IMR-90 (cell line): ENCODE results near the gene KRT8. TPM values are rescaled to one million over a fixed set of nuclear protein-coding genes. Genes with fewer than 3 reads are reported as not detected.

Experiments
- ATAC-seq: fragments of 200-7000 bp; cut with Tn5 transposase; 2 replicates; pipeline ENCODE4 v1.9.1; 2020; ENCODE audit warnings: low read depth, mild to moderate bottlenecking, moderate library complexity
- BruUV-seq: library from RNA; stranded (reverse); fragments of 400-500 nt; replicated peaks from 2 replicates; lab custom pipeline; 2021; lab: Mats Ljungman, UMichigan
- CTCF ChIA-PET: fragments of 300-600 bp; formaldehyde crosslinking; extraction: SDS; loops from one replicate; lab custom pipeline; 2021; ENCODE audit warnings: antibody characterized with exemption; lab: Yijun Ruan, JAX
- POLR2A ChIA-PET: fragments of 300-600 bp; sonication (Branson Sonifier 250); formaldehyde crosslinking; loops from one replicate; lab custom pipeline; 2022; ENCODE audit warnings: antibody characterized with exemption; ENCODE audit not compliant: unreplicated experiment; lab: Charles Lee
- DNase-seq: peaks from one replicate; pipeline ENCODE4 v3.0.0; 2013
- H2AFZ ChIP-seq: replicated peaks from 2 replicates; pipeline ENCODE3; 2013; ENCODE audit warnings: low read length, mild to moderate bottlenecking; ENCODE audit not compliant: poor library complexity
- H2AK5ac ChIP-seq: 2 replicates; pipeline ENCODE4 v1.6.1; 2013; ENCODE audit warnings: low read depth, low read length, inconsistent platforms
- H2AK9ac ChIP-seq: replicated peaks from 2 replicates; pipeline ENCODE3; 2013; ENCODE audit warnings: mild to moderate bottlenecking, low read depth, low read length, moderate library complexity; ENCODE audit not compliant: poor library complexity
- H2BK120ac ChIP-seq: 2 replicates; pipeline ENCODE4 v1.6.1; 2013; ENCODE audit warnings: low read depth, low read length, inconsistent platforms
- H2BK15ac ChIP-seq: 3 replicates; pipeline ENCODE4 v1.6.1; 2013; ENCODE audit warnings: low read depth, low read length, inconsistent platforms
- H2BK20ac ChIP-seq: 2 replicates; pipeline ENCODE4 v1.6.1; 2013; ENCODE audit warnings: low read depth, mild to moderate bottlenecking, inconsistent platforms, low read length, moderate library complexity
- H2BK5ac ChIP-seq: 2 replicates; pipeline ENCODE4 v1.6.1; 2013; ENCODE audit warnings: mild to moderate bottlenecking, low read depth, low read length, inconsistent platforms; ENCODE audit not compliant: poor library complexity, severe bottlenecking
- H3K14ac ChIP-seq: replicated peaks from 2 replicates; pipeline ENCODE4 v1.6.1; 2013; ENCODE audit warnings: low read depth, low read length, inconsistent platforms
- H3K18ac ChIP-seq: 2 replicates; pipeline ENCODE4 v1.6.1; 2013; ENCODE audit warnings: low read depth, low read length, control low read depth
- H3K23ac ChIP-seq: 2 replicates; pipeline ENCODE4 v1.6.1; 2013; ENCODE audit warnings: low read depth, low read length, inconsistent platforms
- H3K27ac ChIP-seq: 2 replicates; pipeline ENCODE4 v1.5.1; 2013; ENCODE audit warnings: mild to moderate bottlenecking, control low read depth, low read length; ENCODE audit not compliant: insufficient read depth
- H3K27me3 ChIP-seq: 2 replicates; pipeline ENCODE4 v1.6.1; 2013; ENCODE audit warnings: low read length; ENCODE audit not compliant: control insufficient read depth, insufficient read depth
- H3K36me3 ChIP-seq: 2 replicates; pipeline ENCODE4 v1.6.1; 2013; ENCODE audit warnings: low read length, mixed read lengths; ENCODE audit not compliant: control insufficient read depth, insufficient read depth
- H3K4ac ChIP-seq: 2 replicates; pipeline ENCODE4 v1.6.1; 2013; ENCODE audit warnings: low read depth, low read length, inconsistent platforms
- H3K4me1 ChIP-seq: 2 replicates; pipeline ENCODE4 v1.6.1; 2013; ENCODE audit warnings: low read length, mixed read lengths; ENCODE audit not compliant: control insufficient read depth, insufficient read depth
- H3K4me2 ChIP-seq: 2 replicates; pipeline ENCODE4 v1.6.1; 2013; ENCODE audit warnings: low read depth, mild to moderate bottlenecking, control low read depth, low read length, moderate library complexity
- H3K4me3 ChIP-seq: 2 replicates; pipeline ENCODE4 v1.5.1; 2013; ENCODE audit warnings: low read depth, mild to moderate bottlenecking, control low read depth, low read length, moderate library complexity; ENCODE audit not compliant: insufficient read depth
- H3K56ac ChIP-seq: 2 replicates; pipeline ENCODE4 v1.6.1; 2013; ENCODE audit warnings: low read length, inconsistent platforms; ENCODE audit not compliant: insufficient read depth; ENCODE audit errors: extremely low read depth
- H3K79me1 ChIP-seq, 2 experiments: 2 replicates each; pipeline ENCODE4 v1.6.1; 2013; ENCODE audit warnings: low read length in 2 of 2, inconsistent platforms in 1 of 2, low read depth in 1 of 2
- H3K9ac ChIP-seq: 2 replicates; pipeline ENCODE4 v1.6.1; 2013; ENCODE audit warnings: low read depth, low read length, control low read depth
- H3K9me1 ChIP-seq: 2 replicates; pipeline ENCODE4 v1.6.1; 2013; ENCODE audit warnings: low read length, inconsistent platforms; ENCODE audit not compliant: insufficient read depth
- H3K9me3 ChIP-seq: 2 replicates; pipeline ENCODE4 v1.6.1; 2013; ENCODE audit warnings: low read length; ENCODE audit not compliant: control insufficient read depth, insufficient read depth
- H4K20me1 ChIP-seq: 2 replicates; pipeline ENCODE4 v1.6.1; 2013; ENCODE audit warnings: low read length, inconsistent platforms; ENCODE audit not compliant: insufficient read depth
- H4K5ac ChIP-seq: 2 replicates; pipeline ENCODE4 v1.6.1; 2013; ENCODE audit warnings: mild to moderate bottlenecking, low read depth, low read length, control low read depth
- H4K8ac ChIP-seq, 2 experiments: 2 replicates each; pipeline ENCODE4 v1.6.1; 2013; ENCODE audit warnings: low read depth in 2 of 2, low read length in 2 of 2, control low read depth in 1 of 2, inconsistent platforms in 1 of 2
- H4K91ac ChIP-seq: 2 replicates; pipeline ENCODE4 v1.6.1; 2013; ENCODE audit warnings: low read depth, low read length, inconsistent platforms; ENCODE audit not compliant: insufficient read depth
- MAZ ChIP-seq: IDR thresholded peaks from 2 replicates; pipeline ENCODE4 v1.6.1; 2012; ENCODE audit warnings: low read depth, mild to moderate bottlenecking, low read length, improper control_type of control experiment, moderate library complexity, borderline replicate concordance
- RFX5 ChIP-seq: IDR thresholded peaks from 2 replicates; pipeline ENCODE4 v1.8.0; 2012; ENCODE audit warnings: low read depth, mild to moderate bottlenecking, low read length, moderate library complexity
- SMC3 ChIP-seq: fragments of 150-350 bp; IDR thresholded peaks from 2 replicates; pipeline ENCODE4 v1.6.1; 2016; ENCODE audit warnings: low read depth, mild to moderate bottlenecking, antibody characterized with exemption, low read length, moderate library complexity
- WGBS, 2 experiments: methylation state at CpG; one replicate each; pipeline versions ENCODE4 v1.1.5 to v1.1.7; 2013; ENCODE audit warnings: missing lambda C conversion rate in 2 of 2; ENCODE audit not compliant: insufficient read length in 1 of 2; ENCODE audit errors: extremely low coverage in 2 of 2; 5-methylcytosine and 5-hydroxymethylcytosine counted together
- dilution Hi-C: fragments of 300-500 bp; cut with HindIII; formaldehyde crosslinking; loops from one replicate; pipeline ENCODE4 v1.14.3; 2018; ENCODE audit warnings: low sequenced_read_pairs; ENCODE audit not compliant: unreplicated experiment
- in situ Hi-C: fragments of 300-500 bp; cut with MboI; formaldehyde crosslinking; loops from 3 replicates; pipeline ENCODE4 v1.14.3; 2019; ENCODE audit warnings: low sequenced_read_pairs, inconsistent platforms, mixed read lengths
- intact Hi-C: fragments of 100-400 bp; cut with micrococcal nuclease; formaldehyde crosslinking; loops from 2 replicates; pipeline ENCODE4 v1.10.0; 2022
- polyA plus RNA-seq, 3 experiments: library from polyadenylated mRNA; depleted of rRNA; stranded (reverse); fragments of >200 nt; gene quantifications; 2 replicates each; pipeline ENCODE4 v1.2.3, GENCODE V29; 2012; ENCODE audit warnings: low replicate concordance in 1 of 3
- total RNA-seq: library from RNA; depleted of rRNA; stranded (reverse); fragments of >200 nt; gene quantifications from 2 replicates; pipeline ENCODE4 v1.2.3, GENCODE V29; 2012

KRT8 gene
- total and polyA plus RNA-seq, 2 of the 4 experiments (the other 2 are of a cell fraction), result 10.9 to 39.3 TPM

- Histone ChIP-seq H2AK5ac (no peak overlapping the region), H3K9me3 (no peaks in the 10 kb centered on the region)
- POLR2A ChIA-PET, result no interaction called here
Observed at GRCh38 chr12:52910248-52910883, 5.5 kb upstream of the KRT8 start.

More at GRCh38 chr12:52910248-52910883, 5.5 kb upstream of the KRT8 start:
- in situ Hi-C loops, result no loop called here
- peaks cover 7% of the 10 kb centered on the region for H3K4me1 ChIP-seq
- H3K9me1 ChIP-seq, result peaks cover 3% of the 10 kb centered on the region
- H3K4me2 ChIP-seq, result no peak overlapping the region
- H4K20me1 ChIP-seq, result no peaks in the 10 kb centered on the region
- H3K56ac ChIP-seq, result no peak overlapping the region
- H3K4me3 ChIP-seq, result no peak overlapping the region
- H3K14ac ChIP-seq, result no peak overlapping the region
- no peak overlapping the region for H3K9ac ChIP-seq
- no peak overlapping the region for H3K18ac ChIP-seq
- H2AFZ ChIP-seq, result peak overlapping the region; percentile 56
- intact Hi-C loops, result no loop called here
- no peak overlapping the region for H2AK9ac ChIP-seq
- no peak overlapping the region; the same call in 1 of the 2 replicates for H4K91ac ChIP-seq
- no peak overlapping the region for H3K23ac ChIP-seq
- H2BK15ac ChIP-seq, result no peak overlapping the region
- no peaks in the 10 kb centered on the region for H3K36me3 ChIP-seq
- H3K27ac ChIP-seq, result no peak overlapping the region
- H3K79me1 ChIP-seq, result no peaks in the 10 kb centered on the region; a peak in 1 of 4 replicates
- H3K27me3 ChIP-seq, result no peaks in the 10 kb centered on the region
- no peak overlapping the region for H4K5ac ChIP-seq
- no peak overlapping the region for H2BK120ac ChIP-seq
- H4K8ac ChIP-seq, result no peak overlapping the region
- dilution Hi-C loops, result no loop called here
- BruUV-seq, result no TSS peak
- DNase-seq, result no peak
- H3K4ac ChIP-seq, result no peak overlapping the region
- CTCF ChIA-PET, result interaction anchor here (1.1 kb wide), 1 partner anchor 25 kb away, joined by 4 read pairs; no protein-coding TSS in a partner anchor
- no peak for ATAC-seq
- no peak for TF ChIP-seq MAZ
- TF ChIP-seq RFX5, result no peak
- TF ChIP-seq SMC3, result no peak
- no peak overlapping the region for H2BK20ac ChIP-seq
- H2BK5ac ChIP-seq, result no peak overlapping the region
- 87% methylated on average over 3 of the region's 10 CpGs; no CpG with 5 or more reads in 1 of the 2 experiments for WGBS, 2 experiments
